Measurements from ENCODE around the gene RPL7A. TPM values are rescaled to one million over a fixed set of nuclear protein-coding genes. Genes with fewer than 3 reads are reported as not detected.

The RPL7A gene
- total and polyA plus RNA-seq, 9 donors: 3,805 to 6,397 (median 4,279) TPM

- Histone ChIP-seq H3K4me1 (ENCODE audit: insufficient read depth) (peaks cover 11% of the 10 kb centered on the region), H3K27me3 (no peaks in the 10 kb centered on the region), H3K4me3 (no peak overlapping the region), H3K36me3 (no peaks in the 10 kb centered on the region), H3K27ac (no peak overlapping the region), H3K9me3 (no peaks in the 10 kb centered on the region)
- intact Hi-C loops (cut with DNase I): no loop called here
- no peak for DNase-seq
- 62 to 65% (median 64%) methylated on average over 18 of the region's 18 CpGs for WGBS, 3 donors
- TF ChIP-seq POLR2A (IDR thresholded peaks at IDR 0.05): no peak
- TF ChIP-seq CTCF (IDR thresholded peaks at IDR 0.05): no peak
- no peak for TF ChIP-seq EP300 (IDR thresholded peaks at IDR 0.05)
These were observed 20.3 kb downstream of the RPL7A start for GRCh38 chr9:133368249-133368881.

- no peak overlapping the region for H3K4me3 ChIP-seq
- no peaks in the 10 kb centered on the region for H3K36me3 ChIP-seq
- no peaks in the 10 kb centered on the region for H3K9me3 ChIP-seq
- H3K27ac ChIP-seq: no peak overlapping the region
- WGBS, 3 donors: 64 to 76% (median 70%) methylated on average over 6 of the region's 6 CpGs
- intact Hi-C loops (cut with DNase I): no loop called here
- TF ChIP-seq POLR2A (IDR thresholded peaks at IDR 0.05) (no peak), CTCF (IDR thresholded peaks at IDR 0.05) (no peak), EP300 (IDR thresholded peaks at IDR 0.05) (no peak)
- no peak for DNase-seq
- H3K27me3 ChIP-seq: no peaks in the 10 kb centered on the region
- peaks cover 11% of the 10 kb centered on the region for H3K4me1 ChIP-seq (ENCODE audit: insufficient read depth)
These were observed 21.4 kb downstream of the RPL7A start for GRCh38 chr9:133369422-133369821.

- intact Hi-C loops (cut with DNase I): no loop called here
- no peaks in the 10 kb centered on the region for H3K27me3 ChIP-seq
- H3K9me3 ChIP-seq: no peaks in the 10 kb centered on the region
- H3K36me3 ChIP-seq: no peaks in the 10 kb centered on the region
- DNase-seq: no peak
- TF ChIP-seq CTCF (IDR thresholded peaks at IDR 0.05) (no peak), EP300 (IDR thresholded peaks at IDR 0.05) (no peak), POLR2A (IDR thresholded peaks at IDR 0.05) (no peak)
- 77 to 80% (median 78%) methylated on average over 7 of the region's 7 CpGs for WGBS, 3 donors
- no peak overlapping the region for H3K27ac ChIP-seq
- no peak overlapping the region for H3K4me3 ChIP-seq
- peaks cover 11% of the 10 kb centered on the region for H3K4me1 ChIP-seq (ENCODE audit: insufficient read depth)
These were observed 21.9 kb downstream of the RPL7A start for GRCh38 chr9:133369933-133370332.

GRCh38 chr9:133370685-133371084, 22.7 kb downstream of the RPL7A start:
- WGBS, 3 donors: 67 to 75% (median 74%) methylated on average over 9 of the region's 9 CpGs
- Histone ChIP-seq H3K4me3 (no peak overlapping the region), H3K36me3 (no peaks in the 10 kb centered on the region), H3K27ac (no peak overlapping the region), H3K4me1 (ENCODE audit: insufficient read depth) (peaks cover 11% of the 10 kb centered on the region), H3K27me3 (no peaks in the 10 kb centered on the region), H3K9me3 (no peaks in the 10 kb centered on the region)
- TF ChIP-seq EP300 (IDR thresholded peaks at IDR 0.05) (no peak), CTCF (IDR thresholded peaks at IDR 0.05) (no peak), POLR2A (IDR thresholded peaks at IDR 0.05) (no peak)
- intact Hi-C loops (cut with DNase I): no loop called here
- no peak for DNase-seq
